ENCODE measurements around the gene GPC4.
"Not testable (repeated sequence)": the region's sequence is repeated elsewhere in the genome, so short reads cannot be mapped to it uniquely, and the experiment has no call there.

The GPC4 gene

GRCh38 chrX:133306316-133306715, 109.0 kb downstream of the GPC4 start:
- DNase-seq (ENCODE audit: low read depth in 2 of 2) = no peak

GRCh38 chrX:133305348-133305747, 109.9 kb downstream of the GPC4 start:
- DNase-seq (ENCODE audit: low read depth in 2 of 2) = no peak

GRCh38 chrX:133302775-133303445, 112.4 kb downstream of the GPC4 start:
- DNase-seq (ENCODE audit: low read depth in 2 of 2) = no peak

- DNase-seq (ENCODE audit: low read depth in 2 of 2) = no peak
Observed at GRCh38 chrX:133300591-133300990, 114.7 kb downstream of the GPC4 start.

- no peak for DNase-seq (ENCODE audit: low read depth in 2 of 2)
Observed at GRCh38 chrX:133297284-133297683, 118.0 kb downstream of the GPC4 start.

GRCh38 chrX:133294126-133294525, 121.2 kb downstream of the GPC4 start:
- DNase-seq (ENCODE audit: low read depth in 2 of 2) = no peak

GRCh38 chrX:133290076-133290475, 125.2 kb downstream of the GPC4 start:
- DNase-seq (ENCODE audit: low read depth in 2 of 2) = no peak

GRCh38 chrX:133287860-133288259, 127.4 kb downstream of the GPC4 start:
- DNase-seq (ENCODE audit: low read depth in 2 of 2) = no peak

- no peak for DNase-seq (ENCODE audit: low read depth in 2 of 2)
Observed at GRCh38 chrX:133285341-133285740, 129.9 kb downstream of the GPC4 start.

GRCh38 chrX:133279112-133279730, 136.1 kb downstream of the GPC4 start:
- not testable (repeated sequence) for DNase-seq (ENCODE audit: low read depth in 2 of 2)

GRCh38 chrX:133273180-133273579, 142.1 kb downstream of the GPC4 start:
- DNase-seq (ENCODE audit: low read depth in 2 of 2) = no peak

GRCh38 chrX:133269168-133269567, 146.1 kb downstream of the GPC4 start:
- no peak for DNase-seq (ENCODE audit: low read depth in 2 of 2)

- DNase-seq (ENCODE audit: low read depth in 2 of 2) = no peak
Observed at GRCh38 chrX:133267621-133268020, 147.7 kb downstream of the GPC4 start.

GRCh38 chrX:133265331-133265730, 150.0 kb downstream of the GPC4 start:
- DNase-seq (ENCODE audit: low read depth in 2 of 2) = no peak

GRCh38 chrX:133258481-133258880, 156.8 kb downstream of the GPC4 start:
- no peak for DNase-seq (ENCODE audit: low read depth in 2 of 2)

GRCh38 chrX:133254666-133255065, 160.6 kb downstream of the GPC4 start:
- no peak for DNase-seq (ENCODE audit: low read depth in 2 of 2)

GRCh38 chrX:133251204-133251603, 164.1 kb downstream of the GPC4 start:
- DNase-seq (ENCODE audit: low read depth in 2 of 2) = no peak

- no peak for DNase-seq (ENCODE audit: low read depth in 2 of 2)
Observed at GRCh38 chrX:133250184-133251100, 164.8 kb downstream of the GPC4 start.
